Osteocyte (in vitro differentiated cells): Measurements from ENCODE around the gene STIMATE. TPM values are rescaled to one million over a fixed set of nuclear protein-coding genes. Genes with fewer than 3 reads are reported as not detected.

ENCODE experiments used
- DNase-seq: peaks from one replicate; pipeline ENCODE4 v3.0.0; 2021; ENCODE audit warnings: mixed read lengths; ENCODE audit not compliant: unreplicated experiment; ENCODE audit errors: extremely low spot score
- H3K27ac Mint-ChIP-seq: one replicate; pipeline ENCODE4 v1.8.0; 2021; ENCODE audit warnings: mild to moderate bottlenecking, mixed read lengths; ENCODE audit not compliant: unreplicated experiment
- H3K27me3 Mint-ChIP-seq: one replicate; pipeline ENCODE4 v1.8.0; 2021; ENCODE audit warnings: mixed read lengths; ENCODE audit not compliant: unreplicated experiment
- H3K36me3 Mint-ChIP-seq: one replicate; pipeline ENCODE4 v1.8.0; 2021; ENCODE audit warnings: mixed read lengths; ENCODE audit not compliant: unreplicated experiment
- H3K4me1 Mint-ChIP-seq: one replicate; pipeline ENCODE4 v1.8.0; 2021; ENCODE audit warnings: mixed read lengths; ENCODE audit not compliant: unreplicated experiment
- H3K4me3 Mint-ChIP-seq: one replicate; pipeline ENCODE4 v1.8.0; 2021; ENCODE audit warnings: mild to moderate bottlenecking, moderate library complexity, mixed read lengths; ENCODE audit not compliant: unreplicated experiment
- H3K9me3 Mint-ChIP-seq: one replicate; pipeline ENCODE4 v1.8.0; 2021; ENCODE audit warnings: mixed read lengths; ENCODE audit not compliant: unreplicated experiment
- total RNA-seq: library from RNA; stranded (reverse); gene quantifications from 2 replicates; pipeline ENCODE4 v1.2.1, GENCODE V29; 2021
- TF ChIP-seq, protein P1 (sequence below): fragments of 200-600 bp; sonication (generic); IDR thresholded peaks from 2 replicates; pipeline ENCODE4 v1.5.0; 2021; ENCODE audit warnings: antibody characterized with exemption, mild to moderate bottlenecking, moderate library complexity

STIMATE gene
- total RNA-seq, 1 donor from 2014 or later: 25.3 TPM

- Mint-ChIP-seq H3K9me3 (no peaks in the 10 kb centered on the region), H3K4me1 (peaks cover 10% of the 10 kb centered on the region), H3K4me3 (no peak overlapping the region), H3K27ac (no peak overlapping the region), H3K36me3 (no peaks in the 10 kb centered on the region), H3K27me3 (no peaks in the 10 kb centered on the region)
- DNase-seq: no peak
- TF ChIP-seq, protein P1, sequence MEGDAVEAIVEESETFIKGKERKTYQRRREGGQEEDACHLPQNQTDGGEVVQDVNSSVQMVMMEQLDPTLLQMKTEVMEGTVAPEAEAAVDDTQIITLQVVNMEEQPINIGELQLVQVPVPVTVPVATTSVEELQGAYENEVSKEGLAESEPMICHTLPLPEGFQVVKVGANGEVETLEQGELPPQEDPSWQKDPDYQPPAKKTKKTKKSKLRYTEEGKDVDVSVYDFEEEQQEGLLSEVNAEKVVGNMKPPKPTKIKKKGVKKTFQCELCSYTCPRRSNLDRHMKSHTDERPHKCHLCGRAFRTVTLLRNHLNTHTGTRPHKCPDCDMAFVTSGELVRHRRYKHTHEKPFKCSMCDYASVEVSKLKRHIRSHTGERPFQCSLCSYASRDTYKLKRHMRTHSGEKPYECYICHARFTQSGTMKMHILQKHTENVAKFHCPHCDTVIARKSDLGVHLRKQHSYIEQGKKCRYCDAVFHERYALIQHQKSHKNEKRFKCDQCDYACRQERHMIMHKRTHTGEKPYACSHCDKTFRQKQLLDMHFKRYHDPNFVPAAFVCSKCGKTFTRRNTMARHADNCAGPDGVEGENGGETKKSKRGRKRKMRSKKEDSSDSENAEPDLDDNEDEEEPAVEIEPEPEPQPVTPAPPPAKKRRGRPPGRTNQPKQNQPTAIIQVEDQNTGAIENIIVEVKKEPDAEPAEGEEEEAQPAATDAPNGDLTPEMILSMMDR: no peak
Observed at GRCh38 chr3:52792961-52793695, 104.2 kb downstream of the STIMATE start.

DNA sequence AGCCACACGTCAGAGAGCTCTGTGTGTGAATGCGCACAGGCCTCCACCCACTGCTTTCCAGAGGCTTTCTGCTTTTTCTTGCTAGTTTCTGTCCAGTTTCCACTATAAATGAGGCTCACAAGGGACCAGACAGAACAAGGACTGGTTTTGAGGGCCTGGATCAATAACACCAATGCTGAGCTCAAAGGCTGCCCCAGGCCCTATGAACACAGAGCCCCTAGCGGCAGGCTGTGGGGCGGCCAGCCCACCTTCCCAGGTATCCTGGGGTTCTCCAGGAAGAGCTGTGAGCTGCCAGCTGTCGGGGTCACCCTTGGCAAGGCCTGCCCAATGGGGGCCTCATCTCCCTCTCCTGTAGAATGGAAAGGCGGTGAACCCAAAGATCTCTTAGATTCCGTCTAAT lies 104.9 kb downstream of the STIMATE start:
- TF ChIP-seq, protein P1: no peak
- no peak for DNase-seq
- Mint-ChIP-seq H3K36me3 (no peaks in the 10 kb centered on the region), H3K9me3 (no peaks in the 10 kb centered on the region), H3K27ac (no peak overlapping the region), H3K4me3 (no peak overlapping the region), H3K4me1 (peaks cover 10% of the 10 kb centered on the region), H3K27me3 (no peaks in the 10 kb centered on the region)

DNA sequence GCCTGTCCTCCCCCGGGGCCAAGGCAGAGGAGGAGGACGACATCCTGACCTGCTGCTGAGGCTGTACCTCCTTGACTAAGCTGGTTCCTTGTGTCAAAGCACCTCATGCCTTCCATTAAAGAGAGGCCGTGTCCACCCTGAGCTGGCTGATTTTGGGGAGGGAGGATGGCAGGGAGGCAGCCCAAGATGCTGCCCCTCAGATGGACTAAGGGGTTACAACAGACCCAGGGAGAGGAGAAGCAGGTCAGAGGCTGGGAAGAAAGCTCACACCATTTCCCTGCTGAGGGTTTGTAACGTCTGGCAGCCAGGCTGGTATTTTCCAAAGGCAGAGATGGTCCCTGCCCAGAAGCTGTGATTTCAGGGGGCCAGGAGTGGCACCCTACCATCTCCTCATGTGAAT lies 105.4 kb downstream of the STIMATE start:
- H3K9me3 Mint-ChIP-seq: no peaks in the 10 kb centered on the region
- no peaks in the 10 kb centered on the region for H3K27me3 Mint-ChIP-seq
- no peak overlapping the region for H3K27ac Mint-ChIP-seq
- H3K4me3 Mint-ChIP-seq: no peak overlapping the region
- DNase-seq: no peak
- no peaks in the 10 kb centered on the region for H3K36me3 Mint-ChIP-seq
- TF ChIP-seq, protein P1: no peak
- H3K4me1 Mint-ChIP-seq: peaks cover 10% of the 10 kb centered on the region

- TF ChIP-seq, protein P1: no peak
- H3K4me3 Mint-ChIP-seq: no peak overlapping the region
- H3K36me3 Mint-ChIP-seq: no peaks in the 10 kb centered on the region
- no peak overlapping the region for H3K27ac Mint-ChIP-seq
- peaks cover 10% of the 10 kb centered on the region for H3K4me1 Mint-ChIP-seq
- H3K27me3 Mint-ChIP-seq: no peaks in the 10 kb centered on the region
- H3K9me3 Mint-ChIP-seq: no peaks in the 10 kb centered on the region
- DNase-seq: no peak
Observed at GRCh38 chr3:52791366-52791765, 106.0 kb downstream of the STIMATE start.

DNA sequence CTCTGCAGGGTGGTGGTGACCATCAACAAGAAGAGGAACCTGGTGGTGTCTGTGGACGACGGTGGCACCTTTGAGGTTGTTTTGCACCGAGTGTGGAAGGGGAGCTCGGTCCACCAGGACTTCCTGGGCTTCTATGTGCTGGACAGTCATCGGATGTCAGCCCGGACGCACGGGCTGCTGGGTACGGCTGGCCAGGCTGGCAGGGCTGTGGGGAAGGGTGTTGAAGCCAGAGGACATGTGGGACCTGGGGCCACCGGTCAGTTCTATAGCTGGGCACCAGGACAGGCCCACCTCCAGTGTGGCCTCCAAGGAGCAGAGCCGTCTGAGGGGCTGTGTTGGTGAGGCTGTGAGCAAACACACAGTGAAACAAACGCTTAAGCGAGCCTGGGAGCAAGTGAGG lies 106.6 kb downstream of the STIMATE start:
- Mint-ChIP-seq H3K36me3 (no peaks in the 10 kb centered on the region), H3K9me3 (no peaks in the 10 kb centered on the region), H3K27me3 (no peaks in the 10 kb centered on the region), H3K4me1 (peaks cover 10% of the 10 kb centered on the region), H3K4me3 (no peak overlapping the region), H3K27ac (no peak overlapping the region)
- TF ChIP-seq, protein P1: no peak
- DNase-seq: no peak
